Measurements from ENCODE around the gene FADS3.
"Not testable (repeated sequence)": the region's sequence is repeated elsewhere in the genome, so short reads cannot be mapped to it uniquely, and the experiment has no call there.

FADS3 gene

GRCh38 chr11:61897387-61898246 lies 6.3 kb upstream of the FADS3 start:
- DNase-seq, result peak; percentile 67

- DNase-seq, result no peak
Observed at GRCh38 chr11:61896665-61897386, 5.5 kb upstream of the FADS3 start.

DNA sequence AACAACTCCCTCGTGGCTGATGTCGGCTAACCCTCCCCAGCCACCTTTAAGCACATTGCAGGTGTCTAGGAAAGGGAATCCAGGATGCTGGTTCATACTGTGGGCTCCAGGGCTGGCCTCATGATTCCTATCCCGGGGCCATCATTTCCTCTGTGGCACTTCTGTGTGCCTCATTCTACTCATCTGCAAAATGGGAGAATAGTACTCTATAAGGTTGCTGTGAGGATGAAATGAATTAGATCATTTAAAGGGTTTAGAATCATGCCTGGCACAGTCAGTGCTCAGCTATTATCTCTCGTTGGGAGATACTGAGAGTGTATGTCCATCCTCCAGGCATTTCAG lies 4.3 kb upstream of the FADS3 start:
- DNase-seq, result no peak

GRCh38 chr11:61895046-61895717 lies 3.8 kb upstream of the FADS3 start:
- no peak for DNase-seq

DNA sequence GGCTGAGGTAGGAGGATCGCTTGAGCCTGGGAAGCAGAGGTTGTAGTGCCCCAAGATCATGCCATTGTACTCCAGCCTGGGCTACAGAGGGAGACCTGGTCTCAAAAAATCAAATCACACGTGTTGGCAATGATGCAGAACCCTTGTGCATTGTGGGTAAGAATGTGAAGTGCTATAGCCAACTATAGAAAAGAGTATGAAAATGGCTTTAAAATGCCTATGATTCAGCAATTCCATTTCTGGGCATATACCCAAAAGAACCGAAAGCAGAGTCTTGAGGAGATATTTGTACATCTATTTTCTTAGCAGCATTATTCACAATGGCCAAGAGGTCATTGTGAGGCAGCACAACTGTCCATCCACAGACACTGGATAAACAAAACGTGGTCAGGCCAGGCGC lies 2.6 kb upstream of the FADS3 start:
- DNase-seq, result no peak

DNA sequence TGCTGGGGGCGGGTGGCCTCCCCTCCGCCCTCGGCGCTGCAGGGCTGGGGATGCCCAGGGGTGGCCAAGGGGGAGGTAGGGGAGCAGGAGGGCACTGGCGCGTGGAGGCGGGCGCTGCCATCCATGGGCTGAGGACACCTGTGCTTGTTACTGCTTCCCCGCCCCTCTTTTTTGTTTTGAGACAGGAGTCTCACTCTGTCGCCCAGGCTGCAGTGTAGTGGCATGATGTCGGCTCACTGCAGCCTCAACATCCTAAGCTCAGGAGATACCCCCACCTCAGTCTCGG lies 683 bp upstream of the FADS3 start:
- DNase-seq, result no peak

GRCh38 chr11:61890529-61891330 lies 615 bp downstream of the FADS3 start:
- DNase-seq, result no peak

DNA sequence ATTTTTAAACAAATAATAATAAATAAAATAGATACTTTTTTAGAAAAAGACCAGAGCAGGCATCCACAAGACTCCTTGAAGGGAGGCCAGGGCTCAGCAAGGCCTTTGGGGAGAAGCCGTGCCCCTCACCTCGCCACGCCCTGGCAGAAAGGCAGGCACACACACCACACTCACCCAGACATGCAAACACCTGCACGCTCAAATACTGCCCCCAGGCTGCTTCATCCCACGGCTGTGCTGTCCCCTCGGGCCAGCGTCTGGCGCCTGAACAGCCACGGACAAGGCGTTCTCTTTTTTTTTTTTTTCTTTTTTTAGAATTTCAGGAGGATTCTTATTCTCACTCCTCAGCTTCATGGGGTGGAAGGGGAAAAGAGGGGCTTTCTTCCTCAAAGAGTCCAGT lies 1.5 kb downstream of the FADS3 start:
- no peak for DNase-seq

GRCh38 chr11:61888590-61888989 lies 2.8 kb downstream of the FADS3 start:
- DNase-seq, result no peak

GRCh38 chr11:61887839-61888494 lies 3.4 kb downstream of the FADS3 start:
- DNase-seq, result no peak

- no peak for DNase-seq
Observed at GRCh38 chr11:61886643-61887042, 4.7 kb downstream of the FADS3 start.

- no peak for DNase-seq
Observed at GRCh38 chr11:61885784-61886580, 5.4 kb downstream of the FADS3 start.

DNA sequence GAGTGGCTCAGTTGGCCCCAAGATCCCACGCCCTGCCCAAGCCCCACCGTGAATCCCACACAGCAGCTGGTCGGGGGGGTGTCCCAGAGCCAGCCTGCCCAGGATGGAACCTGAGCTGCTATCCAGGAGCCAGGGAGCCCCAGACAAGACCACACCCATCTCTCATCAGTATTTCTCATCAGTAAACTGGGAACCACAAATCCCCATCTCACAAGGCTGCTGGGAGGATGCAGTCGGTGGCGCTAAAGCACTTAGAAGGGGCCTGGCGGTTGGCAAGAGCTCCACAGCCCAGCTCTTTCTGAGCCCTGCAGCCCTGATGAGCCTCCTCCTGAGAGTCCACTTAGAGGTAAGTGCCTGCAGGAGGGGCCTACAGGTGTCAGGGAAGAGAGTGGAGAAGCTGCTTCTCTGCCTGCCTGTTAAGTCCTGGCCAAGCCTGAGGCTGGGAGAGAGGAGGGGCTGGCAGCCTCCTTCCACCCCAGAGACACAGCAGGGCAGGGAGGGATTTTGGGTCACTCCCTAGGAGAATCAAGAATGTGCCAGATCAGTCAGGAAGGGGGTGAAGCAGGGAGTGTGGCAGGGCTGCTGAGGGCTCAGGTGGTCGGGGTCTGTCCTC lies 6.1 kb downstream of the FADS3 start:
- DNase-seq, result no peak

- no peak for DNase-seq
Observed at GRCh38 chr11:61883947-61884346, 7.4 kb downstream of the FADS3 start.

DNA sequence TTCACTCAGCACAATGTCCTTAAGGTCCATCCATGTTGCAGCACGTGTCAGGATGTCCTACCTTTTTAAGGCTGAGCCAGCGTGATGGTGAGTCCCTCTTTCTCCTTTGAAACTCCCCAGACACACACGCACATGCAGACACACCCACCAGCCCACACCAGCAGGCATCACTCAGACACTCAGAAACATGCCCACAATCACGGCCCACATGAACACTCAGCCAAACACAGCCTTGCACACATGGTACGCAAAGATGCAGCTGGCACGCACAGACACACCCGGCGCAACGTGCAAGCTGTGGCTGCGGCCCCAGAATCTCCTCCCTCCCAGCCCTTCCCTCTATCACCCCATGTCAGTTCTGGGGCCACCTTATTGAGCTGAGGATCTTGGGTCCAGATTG lies 8.0 kb downstream of the FADS3 start:
- no peak for DNase-seq

DNA sequence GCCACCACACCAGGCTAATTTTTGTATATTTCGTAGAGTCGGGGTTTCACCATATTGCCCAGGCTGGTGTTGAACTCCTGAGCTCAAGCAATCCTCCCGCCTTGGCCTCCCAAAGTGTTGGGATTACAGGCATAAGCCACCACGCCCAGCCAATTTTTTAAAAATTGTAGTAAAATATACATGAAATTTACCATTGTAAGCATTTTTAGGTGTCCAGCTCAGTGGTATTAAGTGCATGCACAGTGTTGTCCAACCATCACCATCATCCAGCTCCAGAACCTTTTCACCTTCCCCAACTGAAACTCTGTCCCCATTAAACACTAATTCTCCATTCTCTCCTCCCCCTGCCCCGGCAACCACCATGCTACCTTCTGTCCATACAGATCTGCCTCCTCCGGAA lies 8.5 kb downstream of the FADS3 start:
- DNase-seq, result no peak

GRCh38 chr11:61882267-61882666 lies 9.1 kb downstream of the FADS3 start:
- DNase-seq, result not testable (repeated sequence)

- no peak for DNase-seq
Observed at GRCh38 chr11:61881397-61881796, 9.9 kb downstream of the FADS3 start.

DNA sequence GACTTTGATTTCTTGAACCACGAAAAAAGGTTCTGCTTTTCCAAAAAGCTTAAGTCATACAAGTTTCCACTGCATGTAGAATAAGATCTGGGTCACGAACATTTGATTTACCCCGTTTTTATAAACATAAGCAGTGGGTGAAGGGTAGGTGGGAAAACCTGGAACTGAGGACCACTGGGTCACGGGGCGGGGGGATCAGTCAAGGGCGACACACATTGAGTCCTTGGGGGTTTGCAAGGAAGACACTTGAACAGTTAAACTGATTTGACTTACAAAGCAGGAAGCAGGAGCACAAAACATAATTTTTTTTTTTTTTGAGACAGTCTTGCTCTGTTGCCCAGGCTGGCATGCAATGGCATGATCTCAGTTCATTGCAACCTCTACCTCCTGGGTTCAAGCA lies 10.9 kb downstream of the FADS3 start:
- no peak for DNase-seq

GRCh38 chr11:61880031-61880430 lies 11.3 kb downstream of the FADS3 start:
- no peak for DNase-seq

- no peak for DNase-seq
Observed at GRCh38 chr11:61879152-61879551, 12.2 kb downstream of the FADS3 start.

Measured in NK-92 treated with Interleukin-12 subunit alpha and Interleukin-12 subunit beta, amount 100 ng/mL, for 24 hours (cell line).